Neutrophil (primary cell): Measurements from ENCODE around the gene CCT8.

Source experiments
- H3K27ac ChIP-seq: fragments of 200-600 bp; sonication (generic); 2 replicates; pipeline ENCODE4 v1.5.1; 2016; ENCODE audit warnings: mild to moderate bottlenecking, moderate library complexity
- H3K27me3 ChIP-seq: fragments of 200-600 bp; sonication (generic); 2 replicates; pipeline ENCODE4 v1.6.0; 2016; ENCODE audit warnings: mild to moderate bottlenecking
- H3K36me3 ChIP-seq: fragments of 200-600 bp; sonication (generic); 2 replicates; pipeline ENCODE4 v1.5.1; 2017
- H3K4me1 ChIP-seq, 2 experiments: fragments of 200-600 bp in 1 of 2; sonication (generic) in 1 of 2; 1 replicate in 1 of 2; 2 replicates in 1 of 2; pipeline versions ENCODE4 v1.5.1 to v1.6.1; 2013 to 2016; ENCODE audit warnings: low read depth in 1 of 2, low read length in 1 of 2, mild to moderate bottlenecking in 1 of 2, moderate library complexity in 1 of 2; ENCODE audit not compliant: control insufficient read depth in 1 of 2, insufficient read depth in 1 of 2
- H3K4me3 ChIP-seq, 2 experiments: fragments of 200-600 bp in 1 of 2; sonication (generic) in 1 of 2; 1 replicate in 1 of 2; 2 replicates in 1 of 2; pipeline ENCODE4 v1.5.1; 2013 to 2016; ENCODE audit warnings: low read depth in 1 of 2, low read length in 1 of 2, mild to moderate bottlenecking in 1 of 2, moderate library complexity in 1 of 2
- H3K9me3 ChIP-seq: fragments of 200-600 bp; sonication (generic); 2 replicates; pipeline ENCODE4 v1.5.1; 2016
- TF ChIP-seq, protein P1 (sequence below): fragments of 200-600 bp; sonication (generic); IDR thresholded peaks from 2 replicates; pipeline ENCODE4 v1.5.1; 2016; ENCODE audit warnings: antibody characterized with exemption

CCT8 gene

DNA sequence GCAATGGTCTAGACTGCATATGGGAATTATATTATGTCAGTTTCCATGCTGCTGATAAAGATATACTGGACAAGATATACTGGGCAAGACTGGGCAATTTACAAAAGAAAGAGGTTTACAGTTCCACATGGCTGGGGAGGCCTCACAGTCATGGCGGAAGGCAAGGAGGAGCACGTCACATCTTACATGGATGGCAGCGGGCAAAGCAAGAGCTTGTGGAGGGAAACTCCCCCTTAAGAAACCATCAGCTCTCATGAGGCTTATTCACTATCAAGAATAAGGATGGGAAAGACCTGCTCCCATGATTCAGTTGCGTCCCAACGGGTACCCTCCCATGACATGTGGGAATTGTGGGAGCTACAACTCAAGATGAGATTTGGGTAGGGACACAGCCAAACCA lies 21.2 kb downstream of the CCT8 start:
- TF ChIP-seq, protein P1, sequence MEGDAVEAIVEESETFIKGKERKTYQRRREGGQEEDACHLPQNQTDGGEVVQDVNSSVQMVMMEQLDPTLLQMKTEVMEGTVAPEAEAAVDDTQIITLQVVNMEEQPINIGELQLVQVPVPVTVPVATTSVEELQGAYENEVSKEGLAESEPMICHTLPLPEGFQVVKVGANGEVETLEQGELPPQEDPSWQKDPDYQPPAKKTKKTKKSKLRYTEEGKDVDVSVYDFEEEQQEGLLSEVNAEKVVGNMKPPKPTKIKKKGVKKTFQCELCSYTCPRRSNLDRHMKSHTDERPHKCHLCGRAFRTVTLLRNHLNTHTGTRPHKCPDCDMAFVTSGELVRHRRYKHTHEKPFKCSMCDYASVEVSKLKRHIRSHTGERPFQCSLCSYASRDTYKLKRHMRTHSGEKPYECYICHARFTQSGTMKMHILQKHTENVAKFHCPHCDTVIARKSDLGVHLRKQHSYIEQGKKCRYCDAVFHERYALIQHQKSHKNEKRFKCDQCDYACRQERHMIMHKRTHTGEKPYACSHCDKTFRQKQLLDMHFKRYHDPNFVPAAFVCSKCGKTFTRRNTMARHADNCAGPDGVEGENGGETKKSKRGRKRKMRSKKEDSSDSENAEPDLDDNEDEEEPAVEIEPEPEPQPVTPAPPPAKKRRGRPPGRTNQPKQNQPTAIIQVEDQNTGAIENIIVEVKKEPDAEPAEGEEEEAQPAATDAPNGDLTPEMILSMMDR: no peak
- Histone ChIP-seq H3K9me3 (no peaks in the 10 kb centered on the region), H3K27ac (no peak overlapping the region), H3K36me3 (peaks cover 97% of the 10 kb centered on the region), H3K27me3 (no peaks in the 10 kb centered on the region), H3K4me1 (no peaks in the 10 kb centered on the region), H3K4me3 (no peak overlapping the region)

DNA sequence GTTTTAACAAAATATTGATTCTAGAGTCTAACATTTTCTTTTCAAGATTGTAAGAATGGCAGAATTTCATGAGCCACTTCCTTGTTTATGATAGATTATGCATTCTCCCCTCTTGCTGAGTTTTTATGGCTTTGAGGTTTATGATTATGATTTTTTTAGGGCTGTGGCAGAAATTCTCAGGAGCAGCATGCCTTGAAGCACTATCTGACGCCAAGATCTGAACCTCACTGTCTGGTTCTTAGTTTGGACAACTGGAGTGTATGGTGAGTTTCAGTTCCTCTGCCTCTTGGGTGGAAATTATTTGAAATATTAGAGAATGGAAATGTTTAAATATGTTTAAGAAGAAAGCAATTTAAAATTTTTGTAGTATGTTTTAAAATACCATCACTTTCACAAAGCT lies 38.8 kb downstream of the CCT8 start:
- no peaks in the 10 kb centered on the region for H3K4me1 ChIP-seq
- H3K36me3 ChIP-seq: peaks cover 94% of the 10 kb centered on the region
- no peaks in the 10 kb centered on the region for H3K9me3 ChIP-seq
- H3K27ac ChIP-seq: no peak overlapping the region
- H3K4me3 ChIP-seq: no peak overlapping the region
- H3K27me3 ChIP-seq: no peaks in the 10 kb centered on the region
- TF ChIP-seq, protein P1: no peak

DNA sequence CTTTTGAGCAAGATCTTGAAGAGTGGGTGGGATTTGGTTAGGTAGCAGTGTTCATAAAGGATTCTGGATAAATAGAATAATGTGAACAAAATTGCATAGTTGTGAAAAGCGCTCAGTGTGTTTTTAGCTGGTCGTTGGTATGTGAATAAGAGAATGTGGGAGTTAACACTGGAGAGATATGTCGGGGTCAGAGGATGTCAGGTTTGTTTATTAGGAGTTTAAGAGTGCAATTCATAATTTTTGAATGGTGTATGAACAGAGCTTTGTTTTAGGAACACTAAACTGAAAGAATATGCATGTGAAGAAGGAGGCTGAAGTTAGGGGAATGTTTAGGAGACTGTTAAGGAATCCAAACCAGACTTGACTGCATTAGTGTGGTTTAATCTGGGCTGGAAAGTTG lies 39.6 kb downstream of the CCT8 start:
- Histone ChIP-seq H3K4me1 (no peaks in the 10 kb centered on the region), H3K4me3 (no peak overlapping the region), H3K36me3 (peaks cover 90% of the 10 kb centered on the region), H3K9me3 (no peaks in the 10 kb centered on the region), H3K27ac (no peak overlapping the region), H3K27me3 (no peaks in the 10 kb centered on the region)
- TF ChIP-seq, protein P1: no peak

DNA sequence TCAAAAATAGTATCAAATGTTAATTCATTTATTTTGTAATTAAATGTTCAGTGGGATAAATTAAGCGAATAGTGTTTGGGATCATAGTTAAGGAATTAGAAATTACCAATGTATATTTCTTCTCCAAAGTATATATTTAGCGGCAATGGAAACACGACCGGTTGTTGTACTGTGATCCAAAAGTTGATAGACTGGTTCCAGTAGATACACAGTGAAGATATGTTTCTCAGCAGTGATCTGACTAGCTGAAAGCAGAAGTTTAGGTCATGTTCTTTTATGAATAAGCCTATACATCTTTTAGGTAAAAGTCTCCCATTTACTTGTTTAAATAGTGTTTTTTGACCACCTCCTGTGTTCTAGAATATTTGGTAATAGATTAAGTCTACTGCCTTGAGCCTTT lies 40.1 kb downstream of the CCT8 start:
- H3K9me3 ChIP-seq: no peaks in the 10 kb centered on the region
- H3K27ac ChIP-seq: no peak overlapping the region
- no peak overlapping the region for H3K4me3 ChIP-seq
- H3K36me3 ChIP-seq: peaks cover 90% of the 10 kb centered on the region
- TF ChIP-seq, protein P1: no peak
- no peaks in the 10 kb centered on the region for H3K27me3 ChIP-seq
- no peaks in the 10 kb centered on the region for H3K4me1 ChIP-seq

DNA sequence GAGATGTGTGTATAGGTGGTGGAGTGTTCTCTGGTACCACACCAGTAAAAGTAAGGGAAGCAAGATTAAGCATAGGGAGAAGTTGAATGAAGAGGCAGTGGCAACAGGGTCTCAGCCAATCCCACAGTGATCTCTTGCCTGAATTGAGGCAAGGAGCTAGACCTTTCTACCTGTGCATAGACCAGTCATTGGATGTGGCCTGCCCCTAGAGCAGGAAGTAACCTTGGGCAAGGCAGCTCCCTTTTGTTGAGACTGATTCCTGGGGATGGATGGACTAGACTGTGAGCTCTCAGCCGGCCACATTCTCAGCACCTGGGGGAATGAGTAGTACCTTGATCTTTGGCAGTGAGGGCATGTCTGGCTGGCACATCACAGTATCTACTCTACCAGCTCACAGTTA lies 42.5 kb downstream of the CCT8 start:
- Histone ChIP-seq H3K27me3 (no peaks in the 10 kb centered on the region), H3K4me3 (no peak overlapping the region), H3K4me1 (peaks cover 0 to 3% of the 10 kb centered on the region in 2 experiments), H3K27ac (no peak overlapping the region), H3K9me3 (no peaks in the 10 kb centered on the region), H3K36me3 (peaks cover 67% of the 10 kb centered on the region)
- TF ChIP-seq, protein P1: no peak

DNA sequence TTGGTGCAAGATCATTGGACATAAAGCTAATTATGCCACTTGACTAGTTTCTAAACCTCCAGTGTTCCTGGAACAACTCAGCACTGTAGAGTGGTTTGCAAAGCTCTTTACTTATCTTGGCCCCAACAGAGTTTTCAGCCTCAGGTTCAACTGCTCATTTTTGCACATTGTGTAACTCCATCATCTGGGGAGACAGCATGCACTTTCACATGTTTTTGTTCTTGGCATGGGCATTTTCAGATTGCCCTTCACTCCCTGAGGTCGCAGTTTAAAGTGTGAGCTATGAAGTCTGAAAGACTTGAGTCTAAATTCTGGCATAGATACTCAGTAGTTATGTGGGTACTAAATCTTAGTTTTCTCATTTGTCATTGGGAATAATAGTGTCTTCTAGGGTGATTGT lies 43.9 kb downstream of the CCT8 start:
- TF ChIP-seq, protein P1: no peak
- Histone ChIP-seq H3K9me3 (no peaks in the 10 kb centered on the region), H3K27ac (no peak overlapping the region), H3K4me3 (no peak overlapping the region), H3K27me3 (no peaks in the 10 kb centered on the region), H3K36me3 (peaks cover 54% of the 10 kb centered on the region), H3K4me1 (peaks cover 10 to 14% of the 10 kb centered on the region in 2 experiments)
